GM18508 (cell line): Measurements from ENCODE around the gene MRPL18.
"Not testable (repeated sequence)": the region's sequence is repeated elsewhere in the genome, so short reads cannot be mapped to it uniquely, and the experiment has no call there.

ENCODE experiments used
- ATAC-seq: cut with Tn5 transposase; IDR thresholded peaks from one replicate; pipeline ENCODE4 v1.9.1; 2021; ENCODE audit warnings: moderate number of reproducible peaks; ENCODE audit not compliant: insufficient read depth, unreplicated experiment

MRPL18 gene

DNA sequence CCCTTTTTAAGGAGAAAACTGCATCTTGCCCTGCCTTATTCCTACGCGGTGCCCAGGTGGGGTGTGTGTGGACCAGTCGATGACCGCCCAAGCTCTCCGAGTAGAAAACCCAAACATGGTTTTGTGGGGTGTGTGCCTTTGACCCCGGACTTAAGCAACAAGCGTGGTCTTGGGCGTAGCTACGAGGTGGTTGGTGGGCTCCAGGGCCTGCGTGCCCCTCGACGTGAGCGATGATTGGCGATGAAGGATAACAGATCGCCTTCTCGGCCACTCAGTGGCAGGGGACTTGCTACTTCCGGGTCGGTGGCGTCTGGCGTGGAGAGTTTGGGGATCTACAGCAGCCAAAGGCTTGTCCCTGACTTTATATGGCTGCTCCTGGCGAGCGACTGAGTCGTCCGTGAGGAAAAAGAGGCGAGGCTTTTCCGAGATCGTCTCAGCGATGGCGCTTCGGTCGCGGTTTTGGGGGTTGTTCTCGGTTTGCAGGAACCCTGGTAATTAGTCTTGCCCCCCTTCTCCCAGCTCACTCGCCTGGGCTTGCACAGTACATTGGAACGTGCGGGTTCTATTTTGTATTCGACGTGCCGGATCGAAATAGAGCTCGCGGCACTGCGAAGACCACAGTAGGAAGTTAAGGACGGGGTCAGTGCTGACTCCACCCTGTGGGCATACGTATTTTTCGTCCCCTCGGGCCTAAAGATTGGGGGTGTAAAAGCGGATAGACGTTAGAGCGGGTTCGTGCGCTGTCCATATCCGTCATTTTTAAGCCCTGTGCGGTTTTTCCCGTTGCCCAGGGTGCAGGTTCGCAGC is at the start of gene MRPL18:
MRPL18 (plus strand) TSS at position 319 of the 807 bp plus-strand sequence; CDS start at position 440, 121 bp downstream.
- peak; percentile 73 for ATAC-seq

- ATAC-seq = no peak
Observed at GRCh38 chr6:159742165-159742564, 48.1 kb upstream of the MRPL18 start.

DNA sequence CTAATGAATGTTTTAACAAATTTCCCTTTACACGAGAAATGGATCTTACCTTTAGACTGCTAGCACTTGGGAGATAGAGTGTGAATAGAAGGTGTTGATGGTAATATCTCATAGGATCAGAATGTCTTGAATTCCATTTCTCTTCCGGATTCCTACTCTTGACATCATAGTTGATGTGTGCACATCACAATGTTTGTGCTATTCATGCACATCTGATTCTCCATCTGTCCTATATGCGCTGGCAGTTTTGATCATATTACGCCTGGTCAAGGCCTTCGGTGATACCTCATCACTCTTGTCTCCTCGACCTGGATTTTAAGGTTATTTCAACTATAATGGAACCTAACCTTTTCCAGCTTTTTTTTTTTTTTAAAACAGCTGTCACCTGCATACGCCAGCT is 45.2 kb upstream of the MRPL18 start:
- ATAC-seq = no peak

GRCh38 chr6:159746759-159747158 is 43.5 kb upstream of the MRPL18 start:
- no peak for ATAC-seq

- not testable (repeated sequence) for ATAC-seq
Observed at GRCh38 chr6:159748127-159748526, 42.1 kb upstream of the MRPL18 start.

- ATAC-seq = no peak
Observed at GRCh38 chr6:159751448-159751847, 38.8 kb upstream of the MRPL18 start.

DNA sequence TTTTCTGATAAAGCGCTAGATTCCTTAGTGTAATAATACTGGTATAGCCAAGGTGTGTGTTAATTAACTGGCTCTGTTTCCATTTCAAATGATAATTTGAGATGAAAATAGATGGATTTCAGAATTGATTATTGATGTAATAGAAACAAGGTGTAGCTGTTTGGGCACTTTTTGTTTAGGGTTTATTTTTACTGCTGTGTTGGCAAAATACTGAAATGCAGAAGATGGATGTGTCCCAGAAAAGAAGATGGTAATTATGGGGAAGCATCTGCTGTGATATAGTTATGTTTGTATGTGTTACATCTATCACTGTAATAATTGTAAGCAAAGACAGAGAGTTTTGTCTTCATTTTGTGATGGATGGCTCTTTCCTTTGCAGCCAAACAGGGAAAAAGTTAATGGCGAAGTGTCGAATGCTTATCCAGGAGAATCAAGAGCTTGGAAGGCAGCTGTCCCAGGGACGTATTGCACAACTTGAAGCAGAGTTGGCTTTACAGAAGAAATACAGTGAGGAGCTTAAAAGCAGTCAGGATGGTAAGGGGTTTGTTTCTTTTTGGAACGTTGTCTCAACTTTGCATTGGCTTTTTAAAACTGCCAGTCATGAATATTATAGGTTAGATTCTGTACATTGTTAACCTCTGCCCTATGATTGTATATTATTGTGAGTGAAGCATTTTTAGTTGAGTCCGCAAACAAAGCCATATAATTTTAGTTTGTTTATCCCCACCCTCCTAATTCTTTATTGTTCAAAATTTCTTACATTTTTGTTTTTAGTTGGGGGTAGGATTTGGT is 37.0 kb upstream of the MRPL18 start:
- no peak for ATAC-seq

DNA sequence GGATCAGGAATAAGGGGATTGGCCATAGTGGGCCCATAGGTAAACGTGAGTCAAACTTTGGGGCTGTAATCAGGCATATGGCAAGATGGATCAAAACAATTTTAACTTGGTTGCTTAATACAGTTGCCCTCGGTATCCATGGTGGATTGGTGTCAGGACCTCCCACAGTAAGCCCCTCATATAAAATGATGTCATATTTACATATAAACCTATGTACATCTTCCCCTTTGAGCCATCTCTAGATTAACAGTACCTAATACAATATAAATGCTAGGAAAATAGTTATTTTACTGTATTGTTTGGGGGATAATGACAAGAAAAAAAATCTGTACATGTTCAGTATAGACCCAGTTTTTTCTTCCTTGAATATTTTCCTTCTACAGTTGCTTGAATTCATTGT is 35.9 kb upstream of the MRPL18 start:
- no peak for ATAC-seq

GRCh38 chr6:159754959-159755914 is 35.0 kb upstream of the MRPL18 start:
- no peak for ATAC-seq

DNA sequence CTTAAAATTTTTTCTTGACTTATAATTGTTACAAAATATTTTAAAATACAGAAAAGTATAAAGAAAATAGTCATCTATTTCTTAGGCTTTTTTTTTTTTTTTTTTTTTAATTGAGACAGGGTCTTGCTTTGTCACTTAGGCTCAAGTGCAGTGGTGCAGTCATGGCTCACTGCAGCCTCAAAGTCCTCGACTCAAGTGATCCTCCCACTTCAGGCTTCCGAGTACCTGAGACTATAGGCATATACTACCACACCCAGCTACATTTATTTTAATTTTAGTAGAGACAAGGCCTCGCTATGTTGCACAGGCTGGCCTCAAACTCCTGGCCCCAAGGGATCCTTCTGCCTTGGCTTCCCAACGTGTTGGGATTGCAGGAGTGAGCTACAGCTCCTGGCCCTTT is 33.8 kb upstream of the MRPL18 start:
- no peak for ATAC-seq

GRCh38 chr6:159758031-159759001 is 32.0 kb upstream of the MRPL18 start:
- ATAC-seq = no peak

DNA sequence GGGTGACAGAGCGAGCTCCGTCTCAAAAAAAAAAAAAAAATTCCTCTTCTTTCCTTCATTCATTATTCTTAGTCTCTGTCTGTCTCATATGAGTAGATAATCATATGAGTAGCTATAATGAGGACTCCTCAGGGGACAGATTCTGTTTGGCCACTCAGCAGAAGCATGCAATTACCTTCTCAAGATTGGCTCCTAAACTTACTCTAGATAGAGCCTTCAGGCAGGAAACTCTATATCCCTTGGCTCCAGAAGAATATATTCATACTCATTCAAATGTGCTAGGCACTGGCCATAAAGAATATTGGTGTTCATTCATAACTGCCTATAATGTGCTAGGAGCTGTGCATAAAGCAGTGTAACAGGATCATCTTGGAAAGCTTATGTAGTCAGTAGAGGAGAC is 30.6 kb upstream of the MRPL18 start:
- ATAC-seq = no peak

DNA sequence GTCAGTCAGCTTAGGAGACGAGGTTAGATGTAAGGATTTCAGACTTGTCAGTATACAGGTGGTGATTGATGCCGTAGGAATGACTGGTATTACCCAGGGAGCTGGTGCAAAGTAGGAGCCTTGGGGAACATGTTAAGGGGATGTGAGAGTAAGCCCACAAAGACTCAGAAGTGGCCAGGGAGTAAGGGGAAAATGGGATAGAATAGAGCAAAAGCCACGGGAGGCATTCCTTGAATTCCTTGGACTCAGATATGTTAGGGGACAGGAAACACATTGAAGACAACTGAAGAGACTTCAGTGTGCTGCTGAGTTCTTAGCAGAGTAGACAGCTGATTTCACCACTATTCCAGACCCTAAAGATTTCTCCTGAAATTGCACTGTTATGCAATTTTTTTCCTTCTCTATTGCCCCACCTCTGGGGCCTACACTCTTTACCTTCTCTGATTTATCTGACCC is 29.6 kb upstream of the MRPL18 start:
- ATAC-seq = no peak

DNA sequence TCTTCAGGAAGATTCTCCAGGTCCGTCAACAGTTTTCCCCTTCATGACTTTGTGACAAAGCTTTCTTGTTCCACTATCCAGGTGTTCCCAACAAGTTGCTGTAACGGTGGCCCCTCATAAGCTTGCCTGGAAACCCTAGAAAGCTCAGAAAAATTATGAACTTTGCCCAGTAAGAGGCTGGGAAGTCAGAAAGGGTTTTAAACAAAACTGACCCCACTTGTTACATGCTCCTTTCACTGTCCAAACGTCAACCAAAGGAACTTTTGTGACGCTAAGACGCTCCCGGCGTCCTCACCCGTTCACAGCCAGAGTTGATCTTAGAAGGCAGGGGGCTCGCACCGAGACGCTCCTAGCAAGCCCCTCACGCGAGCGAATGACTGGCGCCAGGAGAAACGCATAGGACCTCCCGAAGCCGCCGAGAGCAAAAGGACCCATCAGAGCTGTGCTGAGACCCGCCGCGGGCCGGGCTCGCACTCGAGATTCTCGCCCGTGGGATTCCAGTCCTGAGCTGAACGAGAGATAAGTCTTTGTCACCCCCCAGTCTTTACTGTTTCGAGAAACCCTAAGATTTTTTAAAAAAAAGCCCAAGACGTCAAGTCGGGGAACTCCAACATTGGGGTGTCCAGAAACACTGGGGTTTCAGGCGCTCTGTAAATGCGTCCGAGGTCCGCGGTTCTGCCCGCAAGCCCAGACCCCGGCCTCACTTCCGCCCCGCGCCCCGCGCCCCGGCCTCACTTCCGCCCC is 29.0 kb upstream of the MRPL18 start:
- no peak for ATAC-seq

DNA sequence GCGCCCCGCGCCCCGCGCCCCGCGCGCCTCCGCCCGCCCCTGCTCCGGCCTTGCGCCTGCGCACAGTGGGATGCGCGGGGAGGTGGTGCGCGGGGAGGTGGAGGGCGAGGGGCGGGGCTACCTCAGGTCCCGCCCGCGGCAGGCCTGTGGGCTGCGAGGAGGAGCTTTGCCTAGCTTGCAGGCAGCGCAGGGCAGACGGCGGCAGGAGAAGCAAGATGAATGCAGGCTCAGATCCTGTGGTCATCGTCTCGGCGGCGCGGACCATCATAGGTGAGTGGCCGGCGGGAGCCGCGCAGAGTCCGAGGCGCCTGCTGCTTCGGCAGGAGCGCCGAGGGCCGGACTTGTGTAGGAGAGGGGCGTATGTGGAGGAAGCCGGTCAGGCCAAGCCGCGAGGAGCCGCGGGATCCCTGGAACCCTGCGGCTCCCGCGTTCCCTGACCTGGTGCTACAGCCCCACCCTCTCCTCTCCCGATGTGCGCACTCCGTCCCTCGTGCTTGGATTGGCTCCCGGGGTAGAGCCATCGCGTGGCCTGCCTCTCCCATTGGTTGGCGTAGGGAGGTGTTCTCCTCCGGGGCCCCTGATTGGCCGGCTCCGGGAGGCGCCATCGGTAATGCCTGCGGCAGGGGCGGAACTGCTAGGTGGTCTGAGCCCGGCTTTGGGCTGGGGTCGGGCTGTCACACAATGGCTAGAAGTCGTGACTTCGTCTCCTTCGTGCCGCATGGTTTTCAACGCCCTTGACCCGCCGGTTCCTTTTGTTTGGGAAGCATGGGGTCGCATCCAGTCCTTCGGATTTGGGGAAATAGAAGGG is 28.2 kb upstream of the MRPL18 start, which contains the start of gene ACAT2:
ACAT2 (plus strand) TSS at position 173 of the 808 bp plus-strand sequence; CDS start at position 216, 43 bp downstream.
- ATAC-seq = peak; percentile 93

DNA sequence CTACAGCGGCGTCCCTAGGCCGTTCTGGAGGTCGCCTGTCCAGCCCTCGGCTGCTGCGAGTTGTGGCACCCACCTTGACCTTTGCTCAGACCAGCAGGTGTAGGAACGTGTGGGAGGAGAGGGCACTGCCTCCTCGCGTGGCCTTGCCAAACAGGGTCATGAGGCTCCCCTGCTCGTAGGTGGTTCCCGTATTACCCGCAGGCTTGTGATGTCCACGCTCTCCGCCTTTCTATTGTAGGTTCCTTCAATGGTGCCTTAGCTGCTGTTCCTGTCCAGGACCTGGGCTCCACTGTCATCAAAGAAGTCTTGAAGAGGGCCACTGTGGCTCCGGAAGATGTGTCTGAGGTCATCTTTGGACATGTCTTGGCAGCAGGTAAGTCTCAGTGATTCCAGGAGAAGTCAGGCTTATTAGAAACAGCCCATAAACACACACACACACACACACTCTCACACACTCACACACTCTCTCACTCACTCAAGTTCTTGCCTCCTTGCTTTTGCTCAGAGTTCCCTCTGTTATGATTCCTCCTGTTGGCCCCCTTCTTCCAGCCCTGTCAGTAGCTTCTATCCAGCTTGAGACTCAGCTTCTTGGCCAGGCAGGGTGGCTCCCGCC is 27.5 kb upstream of the MRPL18 start:
- ATAC-seq = no peak

GRCh38 chr6:159766906-159767305 is 23.4 kb upstream of the MRPL18 start:
- no peak for ATAC-seq
